Vagina (tissue), 2 donors: ENCODE measurements around the gene RAD9A. TPM values are rescaled to one million over a fixed set of nuclear protein-coding genes. Genes with fewer than 3 reads are reported as not detected.

Experiments
- DNase-seq, 2 donors: peaks; one replicate each; pipeline ENCODE4 v3.0.0-alpha.2; 2017; ENCODE audit errors: extremely low spot score in 2 of 2
- H3K27ac ChIP-seq: fragments of 200-600 bp; sonication (generic); one replicate; pipeline ENCODE4 v1.5.1; 2019
- H3K27me3 ChIP-seq: fragments of 200-600 bp; sonication (generic); one replicate; pipeline ENCODE4 v1.5.1; 2019
- H3K36me3 ChIP-seq, 2 donors: fragments of 200-600 bp; sonication (generic); one replicate each; pipeline ENCODE4 v1.5.1; 2017 to 2019
- H3K4me1 ChIP-seq: fragments of 200-600 bp; sonication (generic); one replicate; pipeline ENCODE4 v1.5.1; 2019
- H3K4me3 ChIP-seq, 2 donors: fragments of 200-600 bp; sonication (generic); 1 replicate in 1 of 2; 2 replicates in 1 of 2; pipeline ENCODE4 v1.5.1; 2016 to 2019
- H3K9me3 ChIP-seq: fragments of 200-600 bp; sonication (generic); one replicate; pipeline ENCODE4 v1.5.1; 2019
- CTCF ChIP-seq, 3 experiments: fragments of 450-650 bp in 2 of 3; fragments of 200-600 bp in 1 of 3; sonication (generic) in 1 of 3; IDR thresholded peaks; one replicate each; pipeline ENCODE4 v1.5.1; 2017 to 2019; ENCODE audit warnings: antibody characterized with exemption in 3 of 3, mild to moderate bottlenecking in 2 of 3, moderate library complexity in 2 of 3
- POLR2A ChIP-seq, 2 donors: fragments of 450-650 bp; IDR thresholded peaks; one replicate each; pipeline ENCODE4 v1.6.1; 2017; ENCODE audit warnings: antibody characterized with exemption in 2 of 2, mild to moderate bottlenecking in 2 of 2, moderate library complexity in 2 of 2
- POLR2AphosphoS5 ChIP-seq, 2 donors: sonication (generic); formaldehyde crosslinking; IDR thresholded peaks; one replicate each; pipeline ENCODE4 v1.9.0; 2017; ENCODE audit warnings: antibody characterized with exemption in 2 of 2, mild to moderate bottlenecking in 2 of 2, low read depth in 1 of 2; ENCODE audit not compliant: insufficient read depth in 1 of 2
- intact Hi-C: fragments of 100-400 bp; cut with DNase I; formaldehyde crosslinking; loops from one replicate; pipeline ENCODE4 v1.15.1; 2023
- total RNA-seq: library from RNA; depleted of rRNA; stranded (reverse); fragments of >200 nt; gene quantifications from one replicate; pipeline ENCODE4 v1.2.3, GENCODE V29; 2016

The RAD9A gene
- total RNA-seq, 1 donor from 2014 or later = 20.6 TPM

GRCh38 chr11:67405196-67405567, 13.4 kb downstream of the RAD9A start:
- TF ChIP-seq POLR2AphosphoS5 (IDR thresholded peaks at IDR 0.05; ENCODE audit: insufficient read depth in 1 of 2, low read depth in 1 of 2) (peak in 1 of 2 donors; percentile 15), POLR2A (IDR thresholded peaks at IDR 0.05) (no peak)
- H3K36me3 ChIP-seq = no peaks in the 10 kb centered on the region
- peak overlapping the region in 1 of 2 donors; percentile 8 for H3K4me3 ChIP-seq
- H3K4me1 ChIP-seq = peaks cover 22% of the 10 kb centered on the region
- no peaks in the 10 kb centered on the region for H3K27me3 ChIP-seq
- intact Hi-C loops = loop anchor here (10.0 kb wide), 2 partner anchors 60 to 210 kb away; partner anchors contain the start of gene TMEM134
- DNase-seq = no peak
- H3K9me3 ChIP-seq = no peaks in the 10 kb centered on the region
- no peak overlapping the region for H3K27ac ChIP-seq

GRCh38 chr11:67405688-67406339, 14.0 kb downstream of the RAD9A start:
- Histone ChIP-seq H3K4me1 (peaks cover 15% of the 10 kb centered on the region), H3K9me3 (no peaks in the 10 kb centered on the region), H3K27me3 (no peaks in the 10 kb centered on the region)

GRCh38 chr11:67406420-67406968, 14.7 kb downstream of the RAD9A start:
- no peak for TF ChIP-seq POLR2A (IDR thresholded peaks at IDR 0.05)
- TF ChIP-seq CTCF (IDR thresholded peaks at IDR 0.05) = no peak
- TF ChIP-seq POLR2AphosphoS5 (IDR thresholded peaks at IDR 0.05; ENCODE audit: insufficient read depth in 1 of 2, low read depth in 1 of 2) = no peak
- no peaks in the 10 kb centered on the region for H3K36me3 ChIP-seq
- H3K27me3 ChIP-seq = no peaks in the 10 kb centered on the region
- H3K9me3 ChIP-seq = no peaks in the 10 kb centered on the region
- intact Hi-C loops = loop anchor here (10.0 kb wide), 2 partner anchors 58 to 208 kb away; partner anchors contain the start of gene TMEM134
- peaks cover 11% of the 10 kb centered on the region for H3K4me1 ChIP-seq
- H3K27ac ChIP-seq = no peak overlapping the region
- no peak overlapping the region for H3K4me3 ChIP-seq
- DNase-seq = no peak

More at GRCh38 chr11:67405688-67406339, 14.0 kb downstream of the RAD9A start:
- TF ChIP-seq POLR2A (IDR thresholded peaks at IDR 0.05) = no peak
- no peak overlapping the region for H3K4me3 ChIP-seq
- intact Hi-C loops = loop anchor here (10.0 kb wide), 2 partner anchors 59 to 209 kb away; partner anchors contain the start of gene TMEM134
- H3K36me3 ChIP-seq = no peaks in the 10 kb centered on the region
- H3K27ac ChIP-seq = no peak overlapping the region
- no peak for DNase-seq

GRCh38 chr11:67406969-67407687, 15.3 kb downstream of the RAD9A start:
- no peak overlapping the region for H3K27ac ChIP-seq
- TF ChIP-seq CTCF (IDR thresholded peaks at IDR 0.05) (no peak), POLR2AphosphoS5 (IDR thresholded peaks at IDR 0.05; ENCODE audit: insufficient read depth in 1 of 2, low read depth in 1 of 2) (no peak), POLR2A (IDR thresholded peaks at IDR 0.05) (no peak)
- H3K36me3 ChIP-seq = no peaks in the 10 kb centered on the region
- peaks cover 10% of the 10 kb centered on the region for H3K4me1 ChIP-seq
- H3K4me3 ChIP-seq = no peak overlapping the region
- intact Hi-C loops = loop anchor here (10.0 kb wide), 2 partner anchors 58 to 208 kb away; partner anchors contain the start of gene TMEM134
- no peaks in the 10 kb centered on the region for H3K27me3 ChIP-seq
- H3K9me3 ChIP-seq = no peaks in the 10 kb centered on the region
- DNase-seq = no peak

- H3K4me1 ChIP-seq = peaks cover 4% of the 10 kb centered on the region
Observed at GRCh38 chr11:67407688-67408163, 15.9 kb downstream of the RAD9A start.

More at GRCh38 chr11:67407688-67408163, 15.9 kb downstream of the RAD9A start:
- no peak for DNase-seq
- Histone ChIP-seq H3K27ac (no peak overlapping the region), H3K36me3 (no peaks in the 10 kb centered on the region), H3K9me3 (no peaks in the 10 kb centered on the region), H3K4me3 (no peak overlapping the region), H3K27me3 (no peaks in the 10 kb centered on the region)
- TF ChIP-seq CTCF (IDR thresholded peaks at IDR 0.05) (no peak), POLR2AphosphoS5 (IDR thresholded peaks at IDR 0.05; ENCODE audit: insufficient read depth in 1 of 2, low read depth in 1 of 2) (no peak), POLR2A (IDR thresholded peaks at IDR 0.05) (no peak)
- intact Hi-C loops = loop anchor here (10.0 kb wide), 2 partner anchors 57 to 207 kb away; partner anchors contain the start of gene TMEM134
